GM23248 (cell line): ENCODE results near the gene CFAP90.

Experiments
- EZH2 ChIP-seq: fragments of 200-600 bp; sonication (generic); IDR thresholded peaks from 2 replicates; pipeline ENCODE4 v1.6.1; 2018; ENCODE audit warnings: antibody characterized with exemption, mild to moderate bottlenecking; ENCODE audit not compliant: insufficient read depth, poor library complexity, severe bottlenecking
- EZH2phosphoT487 ChIP-seq: fragments of 200-600 bp; sonication (generic); IDR thresholded peaks from 2 replicates; pipeline ENCODE4 v1.6.1; 2018; ENCODE audit warnings: antibody characterized with exemption, moderate library complexity, mild to moderate bottlenecking, low read depth; ENCODE audit not compliant: insufficient read depth

DNA sequence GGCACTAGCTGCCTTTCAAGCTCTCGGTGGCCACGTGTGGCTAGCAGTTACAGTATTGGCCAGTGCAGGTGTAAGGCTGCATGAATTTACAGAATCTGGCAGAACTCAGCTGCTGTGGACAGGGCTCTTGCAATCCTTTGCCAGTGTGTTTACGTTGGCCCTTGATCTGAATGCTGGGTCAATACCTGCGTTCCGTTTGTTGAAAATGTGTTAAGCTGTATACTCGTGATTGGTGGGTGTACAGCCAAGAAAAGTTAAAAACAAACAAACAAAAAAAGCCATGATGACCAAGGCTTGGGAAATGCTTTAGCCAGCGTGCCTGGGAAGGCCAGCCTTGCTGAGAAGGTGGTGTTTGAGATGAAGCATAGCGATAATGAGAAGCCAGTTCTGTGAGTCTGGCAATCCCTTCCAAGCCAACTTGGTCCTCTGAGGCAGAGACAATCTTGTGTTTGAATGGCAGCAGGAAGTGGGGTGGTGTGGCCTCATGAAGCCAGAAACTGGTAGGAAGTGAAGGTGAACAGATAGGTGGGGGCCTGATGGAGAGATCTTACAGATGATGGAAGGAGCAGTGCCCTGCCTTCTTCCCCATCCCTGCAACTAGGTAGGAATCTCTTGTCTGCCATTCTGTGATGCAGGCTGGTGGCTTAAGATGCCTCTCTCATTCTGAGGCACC, 820 bp upstream of the CFAP90 start:
- TF ChIP-seq EZH2 (no peak), EZH2phosphoT487 (no peak)
